Raji (cell line): ENCODE data around the gene ZC3H7B.

ENCODE experiments used
- POLR2A ChIP-seq: IDR thresholded peaks from 2 replicates; pipeline ENCODE4 v1.6.1; 2011; ENCODE audit warnings: low read depth, low read length, control low read depth; ENCODE audit not compliant: insufficient read depth

The ZC3H7B gene

DNA sequence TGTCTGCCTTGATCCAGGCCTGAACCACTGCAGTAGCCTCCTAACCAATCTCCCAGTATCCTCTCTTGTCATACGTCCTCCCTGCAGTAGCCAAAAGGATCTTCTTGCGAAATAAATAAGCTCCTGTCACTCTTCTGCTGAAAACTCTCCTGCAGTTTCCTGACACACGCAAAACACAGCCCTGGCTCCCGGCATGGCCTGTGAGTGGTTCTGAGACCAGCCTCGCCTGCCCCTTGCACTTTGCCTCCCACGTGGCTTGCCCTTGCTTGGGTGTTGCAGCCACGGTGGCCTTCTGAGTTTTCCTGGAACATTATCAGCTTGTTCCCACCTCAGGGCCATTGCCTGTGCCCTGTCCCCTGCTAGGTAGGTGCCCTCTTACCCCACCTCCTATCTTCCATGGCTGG, 7.2 kb downstream of the ZC3H7B start:
- TF ChIP-seq POLR2A = no peak

DNA sequence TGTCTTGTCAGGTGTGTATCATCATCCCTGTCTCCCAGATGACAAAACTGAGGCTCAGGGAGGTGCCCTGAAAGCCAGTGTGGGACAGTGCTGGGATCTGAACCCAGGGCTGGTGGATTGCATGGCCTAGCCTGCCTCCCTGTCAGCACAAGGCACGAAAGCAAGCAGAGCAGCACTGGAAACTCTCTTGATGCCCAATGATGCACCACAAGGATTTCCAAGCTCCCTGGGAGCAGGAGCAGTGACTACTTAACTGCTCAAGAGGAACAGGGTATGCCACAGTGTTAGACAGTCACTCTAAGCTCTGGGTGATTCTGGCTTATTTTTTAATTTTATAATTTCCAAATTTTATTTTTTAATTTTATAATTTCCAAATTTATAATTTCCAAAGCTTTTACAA, 9.0 kb downstream of the ZC3H7B start:
- TF ChIP-seq POLR2A = no peak

DNA sequence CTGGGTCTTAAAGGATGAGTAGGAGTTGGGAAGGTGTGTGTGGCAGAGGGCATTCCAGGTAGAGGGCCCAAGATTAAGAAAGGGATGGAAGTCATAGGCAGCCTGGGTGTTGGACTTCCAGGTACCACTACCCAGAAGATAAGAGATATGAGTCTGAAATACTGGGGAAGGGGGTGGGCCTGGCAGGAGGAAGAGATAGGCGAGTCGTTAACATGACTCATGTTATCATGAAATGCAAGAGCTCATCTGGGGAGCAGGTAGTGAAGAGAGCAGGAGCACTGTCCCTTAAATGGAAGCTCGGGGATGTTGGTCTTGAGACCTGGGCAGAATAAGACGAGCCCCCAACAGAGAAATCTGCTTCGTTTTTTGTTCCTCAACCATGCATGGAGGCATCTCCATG, 10.2 kb downstream of the ZC3H7B start:
- TF ChIP-seq POLR2A = no peak

DNA sequence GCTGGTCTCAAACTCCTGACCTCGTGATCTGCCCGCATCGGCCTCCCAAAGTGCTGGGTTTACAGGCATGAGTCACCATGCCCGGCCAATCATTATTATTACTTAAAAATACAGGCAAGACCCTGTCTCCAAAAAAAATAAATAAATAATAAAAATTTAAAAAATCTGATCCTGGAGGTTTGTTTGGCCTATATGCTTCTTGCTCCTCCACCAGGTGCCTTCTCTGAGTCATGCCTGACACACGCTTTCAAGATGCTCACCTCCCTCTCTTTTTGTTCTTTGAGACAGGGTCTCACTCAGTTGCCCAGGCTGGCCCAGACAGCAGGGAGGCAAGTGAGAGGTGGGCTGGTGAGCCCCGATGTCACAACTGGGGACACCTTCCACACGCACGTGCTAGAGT, 13.5 kb downstream of the ZC3H7B start:
- no peak for TF ChIP-seq POLR2A

DNA sequence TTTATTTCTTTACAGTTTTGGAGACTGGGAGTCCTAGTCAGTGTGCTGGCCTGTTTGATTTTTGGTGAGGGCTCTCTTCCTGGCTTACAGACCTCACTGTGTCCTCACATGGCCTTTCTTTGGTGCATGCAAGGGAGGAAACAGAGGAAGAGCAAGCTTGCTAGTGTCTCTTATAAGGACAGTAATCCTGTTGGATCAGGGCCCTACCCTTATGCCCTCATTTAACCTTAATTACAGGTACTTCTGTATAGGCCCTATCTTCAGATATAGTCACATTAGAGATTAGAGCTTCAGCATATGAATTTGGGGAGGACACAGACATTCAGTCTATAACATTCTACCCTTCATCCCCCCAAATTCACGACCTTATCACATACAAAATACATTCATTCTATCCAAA, 14.3 kb downstream of the ZC3H7B start:
- no peak for TF ChIP-seq POLR2A

DNA sequence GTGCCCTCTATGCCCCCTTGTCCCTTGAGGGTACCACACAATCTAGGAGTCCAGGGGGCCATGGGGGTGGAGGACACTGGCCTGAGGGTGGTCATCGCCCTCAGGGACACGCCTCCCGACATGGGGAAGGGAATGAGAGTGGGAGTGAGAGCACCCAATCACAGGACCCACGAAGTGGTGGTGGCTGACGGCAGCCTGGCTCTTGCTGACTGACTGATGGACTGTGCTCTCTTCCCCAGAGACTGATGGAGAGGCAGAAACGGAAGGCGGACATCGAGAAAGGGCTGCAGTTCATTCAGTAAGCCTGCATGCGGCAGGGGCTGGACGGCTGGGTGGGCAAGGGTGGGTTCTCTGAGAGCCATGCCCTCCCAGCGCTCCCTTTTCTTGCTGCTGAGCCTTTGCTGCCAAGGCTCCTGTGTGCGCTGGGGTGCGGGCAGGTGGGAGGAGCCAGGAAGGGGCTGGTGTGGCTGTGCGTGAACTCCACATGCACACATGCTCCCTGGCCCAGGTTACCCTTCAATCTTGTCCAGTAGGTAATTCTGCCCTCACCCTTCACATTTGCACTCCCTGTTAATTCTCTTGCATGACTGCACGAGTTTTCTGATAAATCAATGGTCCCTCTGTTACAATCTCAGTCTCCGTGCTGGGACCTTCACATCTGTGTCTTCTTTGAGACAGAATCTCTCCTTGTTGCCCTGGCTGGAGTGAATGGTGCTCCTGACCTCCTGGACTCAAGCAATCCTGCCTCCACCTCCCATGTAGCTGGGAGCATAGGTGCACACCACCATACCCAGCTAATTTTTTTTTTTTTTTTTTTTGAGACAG, 19.3 kb downstream of the ZC3H7B start:
- no peak for TF ChIP-seq POLR2A

DNA sequence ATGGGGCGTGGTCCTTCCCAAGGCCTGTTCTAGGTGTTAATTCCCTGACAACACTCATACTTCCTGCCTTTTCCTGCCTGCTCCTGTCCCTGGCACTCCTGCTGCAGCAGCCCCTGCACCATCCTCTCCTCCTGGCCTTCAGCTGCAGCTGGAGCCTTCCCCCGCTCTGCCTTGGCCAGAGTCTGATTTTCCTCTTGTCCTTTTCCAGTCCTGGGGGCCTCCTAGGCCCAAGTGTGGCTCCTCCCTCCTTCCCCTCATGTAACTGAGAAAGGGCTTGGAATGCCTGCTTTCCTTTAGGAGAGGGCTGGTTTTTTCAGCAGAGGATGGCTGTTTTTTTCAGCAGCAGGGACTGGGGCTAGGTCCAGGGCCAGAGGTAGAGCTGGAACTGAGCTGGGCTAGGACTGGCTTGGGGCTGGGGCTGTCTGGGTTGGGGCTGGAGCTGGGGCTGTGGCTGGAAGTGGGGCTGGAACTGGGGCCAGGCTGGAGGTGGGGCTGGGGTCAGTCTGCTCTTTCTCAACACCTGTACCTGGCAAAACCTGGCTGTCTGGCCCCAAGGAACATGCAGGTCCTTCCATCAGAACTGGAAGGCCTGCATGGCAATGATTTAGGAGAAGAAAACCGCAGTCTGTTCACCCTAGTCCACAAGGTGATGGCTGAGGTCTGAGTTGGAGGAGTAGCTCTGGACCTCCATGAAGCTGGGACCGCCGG, 23.6 kb downstream of the ZC3H7B start:
- TF ChIP-seq POLR2A = no peak

DNA sequence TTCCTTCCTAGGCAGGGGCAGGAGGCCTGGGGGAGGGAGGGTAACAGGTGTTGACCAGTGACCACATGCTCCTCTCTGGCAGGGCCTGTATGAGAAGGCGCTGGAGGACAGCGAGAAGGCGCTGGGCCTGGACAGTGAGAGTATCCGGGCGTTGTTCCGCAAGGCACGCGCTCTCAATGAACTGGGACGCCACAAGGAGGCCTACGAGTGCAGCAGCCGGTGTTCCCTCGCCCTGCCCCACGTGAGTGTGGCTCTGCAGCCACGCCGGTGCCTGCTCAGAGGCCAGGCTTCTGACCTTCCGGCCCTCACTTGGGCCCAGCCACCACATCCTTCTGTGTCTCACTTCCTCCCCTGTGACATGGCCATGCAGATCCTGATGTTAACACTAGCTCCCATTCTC, 25.8 kb downstream of the ZC3H7B start:
- no peak for TF ChIP-seq POLR2A

DNA sequence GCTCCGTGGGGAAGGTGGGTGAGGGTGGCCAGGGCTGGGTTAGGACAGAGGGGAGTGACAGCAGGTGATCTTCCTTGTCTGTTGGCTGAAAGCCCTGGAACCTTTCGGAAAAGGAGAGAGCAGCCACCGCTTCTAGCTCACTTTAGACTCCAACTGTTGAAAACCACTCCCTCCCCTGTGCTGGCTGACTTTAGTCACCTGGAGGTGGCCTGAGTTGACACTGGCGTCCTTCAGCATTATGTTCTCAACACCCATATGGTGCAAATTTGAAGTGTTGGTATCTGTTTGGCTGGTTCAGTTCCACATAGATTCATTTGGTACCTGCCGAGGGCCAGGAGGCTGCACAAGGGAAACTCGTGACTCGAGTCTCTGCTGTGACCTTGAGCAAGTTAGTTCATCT, 28.8 kb downstream of the ZC3H7B start:
- no peak for TF ChIP-seq POLR2A

DNA sequence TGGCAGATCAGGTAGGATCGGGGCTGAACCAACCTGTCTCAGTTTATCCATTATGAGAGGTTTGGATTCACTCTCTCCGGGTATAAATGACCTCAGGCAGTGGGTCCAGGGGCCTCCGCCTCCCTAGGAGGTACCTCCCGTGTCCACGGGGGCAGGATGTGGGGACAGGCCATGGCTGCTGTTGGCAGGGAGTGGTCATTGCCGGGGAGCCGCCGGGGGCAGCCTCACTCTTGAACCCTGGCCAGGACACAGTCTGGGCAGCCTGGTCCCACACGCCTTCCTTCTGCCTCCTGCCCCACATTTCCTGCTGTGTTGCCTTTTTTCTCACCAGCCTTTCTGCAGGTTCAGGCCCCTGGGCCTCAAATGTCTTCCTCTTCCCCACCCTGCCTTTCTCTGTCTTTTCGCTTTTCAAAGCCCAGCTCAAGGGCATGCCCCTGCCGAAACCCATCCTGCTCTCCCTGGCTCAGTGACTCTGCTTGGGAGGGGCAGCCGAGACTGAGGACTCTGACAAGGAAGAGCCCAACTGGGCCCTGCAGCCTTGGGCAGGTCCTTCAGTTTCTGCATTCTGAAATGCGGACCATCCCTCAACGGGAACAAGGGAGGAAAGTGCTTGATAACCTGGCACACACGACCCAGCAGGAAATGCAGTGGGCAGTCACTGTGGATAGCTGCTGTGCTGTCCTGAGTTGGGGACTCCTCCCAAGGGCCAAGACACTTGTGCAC, 31.1 kb downstream of the ZC3H7B start:
- no peak for TF ChIP-seq POLR2A

DNA sequence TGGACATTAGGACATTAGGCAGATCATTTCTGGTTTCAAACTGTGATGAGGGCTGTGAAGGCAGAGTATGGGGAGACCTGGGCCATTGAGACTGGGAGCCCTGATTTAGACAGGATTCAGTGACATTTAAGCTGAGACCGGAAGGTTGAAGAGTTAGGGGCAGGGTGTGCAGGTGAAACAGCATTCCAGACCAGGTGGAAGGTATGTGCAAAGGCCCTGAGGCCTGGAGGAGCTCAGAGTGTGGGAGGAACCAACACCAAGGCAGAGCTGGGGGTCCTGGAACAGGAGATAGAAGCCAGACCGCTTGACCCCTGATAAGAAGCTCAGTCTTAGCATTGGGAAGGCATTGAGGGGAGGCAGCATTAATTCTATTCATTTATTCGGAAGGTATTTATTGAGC, 32.5 kb downstream of the ZC3H7B start:
- TF ChIP-seq POLR2A = no peak

DNA sequence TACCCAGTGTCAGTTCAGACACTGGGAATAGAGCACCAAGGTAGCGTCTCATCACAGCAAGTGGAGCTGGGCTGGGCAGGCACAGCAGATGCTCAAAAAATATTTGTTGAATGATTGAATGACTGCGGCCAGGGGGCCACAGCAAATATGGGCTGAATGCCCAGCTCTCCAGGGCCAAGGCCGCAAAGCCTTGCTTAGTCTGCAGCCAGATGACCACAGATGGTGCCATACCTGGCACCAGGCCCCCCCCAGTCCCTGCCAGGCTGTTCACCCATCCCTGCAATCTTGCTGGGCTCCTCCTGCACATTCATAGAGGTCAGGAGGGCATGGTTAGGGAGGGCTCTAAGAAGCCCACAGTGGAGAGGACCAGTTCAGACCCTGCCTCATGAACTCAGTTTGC, 32.9 kb downstream of the ZC3H7B start:
- no peak for TF ChIP-seq POLR2A

DNA sequence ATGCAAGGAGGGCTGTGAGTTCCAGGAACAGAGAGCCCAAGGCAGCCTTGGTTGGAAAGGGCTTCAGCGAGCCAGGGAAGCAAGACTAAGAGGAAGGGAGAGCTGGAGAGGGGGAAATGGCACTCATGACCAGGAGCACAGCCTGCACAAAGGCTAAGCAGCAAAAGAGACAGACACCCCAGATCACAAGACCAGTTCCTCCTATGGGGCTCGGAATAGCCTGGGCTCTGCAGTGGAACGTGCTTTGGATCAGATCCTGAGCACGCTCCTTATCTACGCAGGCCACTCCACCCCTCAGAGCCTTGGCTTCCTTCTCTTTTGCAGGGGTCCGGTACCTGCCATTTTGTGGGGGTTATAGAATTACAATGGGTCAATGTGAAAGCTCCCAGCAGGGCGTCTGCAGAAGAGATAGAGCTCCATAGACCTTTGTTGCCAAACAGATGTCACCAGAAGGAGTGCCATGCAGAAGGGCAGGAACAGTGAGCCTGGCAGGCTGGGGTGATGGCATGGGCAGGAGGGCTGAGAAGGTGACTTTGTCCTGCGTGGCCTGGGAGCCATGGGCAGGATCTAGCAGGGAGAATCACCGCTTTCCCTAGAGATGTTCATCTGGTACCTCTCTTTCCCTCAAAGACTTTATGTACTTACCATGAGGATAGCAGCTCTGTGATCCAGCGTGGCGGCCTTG, 33.8 kb downstream of the ZC3H7B start:
- no peak for TF ChIP-seq POLR2A

DNA sequence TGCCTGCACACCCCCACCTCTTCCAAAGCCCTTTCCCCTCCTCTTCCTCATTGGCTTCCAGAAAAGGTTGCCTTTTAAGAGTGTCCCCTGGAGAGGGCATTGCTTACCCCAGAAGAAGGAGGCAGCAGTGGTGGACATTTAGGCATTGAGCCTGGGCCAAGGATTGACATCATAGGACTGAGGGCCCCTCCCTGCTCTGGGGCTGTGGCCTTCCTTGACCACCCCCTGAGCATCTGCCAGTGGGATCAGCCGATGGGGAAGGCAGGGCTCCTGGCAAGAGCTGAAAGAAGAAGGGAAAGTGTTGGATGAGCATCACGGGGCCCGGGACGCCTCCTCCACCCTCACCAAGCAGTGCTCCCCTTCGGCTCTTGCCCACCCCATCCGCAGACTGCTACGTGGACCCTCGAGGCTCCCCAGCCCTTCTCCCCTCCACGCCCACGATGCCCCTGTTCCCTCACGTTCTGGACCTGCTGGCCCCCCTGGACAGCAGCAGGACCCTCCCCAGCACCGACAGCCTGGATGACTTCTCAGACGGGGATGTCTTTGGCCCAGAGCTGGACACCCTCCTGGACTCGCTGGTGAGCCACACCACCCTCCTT, 37.4 kb downstream of the ZC3H7B start:
- TF ChIP-seq POLR2A = no peak

DNA sequence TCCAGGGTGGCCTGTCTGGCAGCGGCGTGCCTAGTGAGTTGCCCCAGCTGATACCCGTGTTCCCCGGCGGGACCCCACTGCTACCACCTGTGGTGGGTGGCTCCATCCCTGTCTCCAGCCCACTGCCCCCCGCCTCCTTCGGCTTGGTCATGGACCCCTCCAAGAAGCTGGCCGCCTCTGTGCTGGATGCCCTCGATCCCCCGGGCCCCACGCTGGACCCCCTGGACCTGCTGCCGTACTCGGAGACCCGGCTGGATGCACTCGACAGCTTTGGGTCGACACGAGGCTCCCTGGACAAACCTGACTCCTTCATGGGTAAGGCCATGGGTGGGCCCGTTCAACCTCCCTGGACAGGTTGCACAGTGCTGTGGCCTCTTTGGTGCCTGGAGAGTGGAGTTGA, 38.5 kb downstream of the ZC3H7B start:
- no peak for TF ChIP-seq POLR2A
